HepG2 (cell line): Measurements from ENCODE around the gene WDR82. TPM values are rescaled to one million over a fixed set of nuclear protein-coding genes. Genes with fewer than 3 reads are reported as not detected.
A peak's percentile ranks its signal among the peaks of the same experiment; 100 is the strongest.

Experiments used
- HNF1B ChIP-seq: sonication (generic); formaldehyde crosslinking; IDR thresholded peaks from 2 replicates; pipeline ENCODE4 v1.5.1; 2020; ENCODE audit warnings: mild to moderate bottlenecking, moderate library complexity, missing genetic modification reagents
- IRX3 ChIP-seq: sonication (generic); formaldehyde crosslinking; IDR thresholded peaks from 2 replicates; pipeline ENCODE4 v1.8.1; 2023; ENCODE audit warnings: mild to moderate bottlenecking, low read depth, missing genetic modification reagents, borderline replicate concordance
- KLF16 ChIP-seq, 2 experiments: sonication (generic) in 1 of 2; formaldehyde crosslinking in 1 of 2; IDR thresholded peaks; 2 replicates each; pipeline versions ENCODE4 v1.6.1 to v1.8.0; 2016 to 2023; ENCODE audit warnings: missing genetic modification reagents in 2 of 2, missing compliant biosample characterization in 1 of 2
- NFYB ChIP-seq: sonication (generic); formaldehyde crosslinking; IDR thresholded peaks from 2 replicates; pipeline ENCODE4 v1.4.0; 2020; ENCODE audit warnings: missing genetic modification reagents
- NRL ChIP-seq: sonication (generic); formaldehyde crosslinking; IDR thresholded peaks from 2 replicates; pipeline ENCODE4 v1.5.0; 2020; ENCODE audit warnings: missing genetic modification reagents, mild to moderate bottlenecking, moderate library complexity, borderline replicate concordance
- PAWR ChIP-seq: sonication (generic); formaldehyde crosslinking; IDR thresholded peaks from 2 replicates; pipeline ENCODE4 v1.4.0; 2020; ENCODE audit warnings: missing genetic modification reagents, mild to moderate bottlenecking, borderline replicate concordance
- RXRB ChIP-seq: IDR thresholded peaks from 2 replicates; pipeline ENCODE4 v1.6.1; 2016; ENCODE audit warnings: borderline replicate concordance, missing genetic modification reagents, missing compliant biosample characterization
- SALL1 ChIP-seq: sonication (generic); formaldehyde crosslinking; IDR thresholded peaks from 2 replicates; pipeline ENCODE4 v1.8.0; 2022; ENCODE audit warnings: mild to moderate bottlenecking, missing genetic modification reagents
- SRSF9 ChIP-seq: fragments of 200-400 bp; formaldehyde crosslinking; IDR thresholded peaks from 2 replicates; pipeline ENCODE4 v1.6.1; 2018; ENCODE audit warnings: borderline replicate concordance, mild to moderate bottlenecking, low read depth, low read length; ENCODE audit not compliant: insufficient read depth, poor library complexity, severe bottlenecking
- STAG1 ChIP-seq: sonication (generic); formaldehyde crosslinking; IDR thresholded peaks from 2 replicates; pipeline ENCODE4 v1.4.0; 2020; ENCODE audit warnings: missing genetic modification reagents
- TP53 ChIP-seq: sonication (generic); formaldehyde crosslinking; conservative IDR thresholded peaks from 2 replicates; pipeline ENCODE4 v1.4.0; 2020; ENCODE audit warnings: missing genetic modification reagents
- UBTF ChIP-seq: sonication (generic); formaldehyde crosslinking; IDR thresholded peaks from 2 replicates; pipeline ENCODE4 v1.4.0; 2020; ENCODE audit warnings: mild to moderate bottlenecking, missing genetic modification reagents
- ZBTB26 ChIP-seq: IDR thresholded peaks from 2 replicates; pipeline ENCODE4 v1.6.1; 2016; ENCODE audit warnings: missing compliant biosample characterization, missing genetic modification reagents, borderline replicate concordance
- ZFP82 ChIP-seq: sonication (generic); formaldehyde crosslinking; IDR thresholded peaks from 2 replicates; pipeline ENCODE4 v1.5.1; 2020; ENCODE audit warnings: mild to moderate bottlenecking, missing genetic modification reagents, borderline replicate concordance
- ZMYM3 ChIP-seq: sonication (generic); formaldehyde crosslinking; IDR thresholded peaks from 2 replicates; pipeline ENCODE4 v1.5.1; 2020; ENCODE audit warnings: mild to moderate bottlenecking, missing genetic modification reagents
- ZNF263 ChIP-seq: sonication (generic); formaldehyde crosslinking; IDR thresholded peaks from 2 replicates; pipeline ENCODE4 v1.4.0; 2020; ENCODE audit warnings: missing genetic modification reagents
- ZNF501 ChIP-seq: sonication (generic); formaldehyde crosslinking; IDR thresholded peaks from 2 replicates; pipeline ENCODE4 v1.5.1; 2020; ENCODE audit warnings: mild to moderate bottlenecking, moderate library complexity, missing genetic modification reagents
- ZNF572 ChIP-seq: sonication (generic); formaldehyde crosslinking; IDR thresholded peaks from 2 replicates; pipeline ENCODE4 v1.5.1; 2020; ENCODE audit warnings: mild to moderate bottlenecking, missing genetic modification reagents
- ZNF691 ChIP-seq: sonication (generic); formaldehyde crosslinking; IDR thresholded peaks from 2 replicates; pipeline ENCODE4 v1.4.0; 2020; ENCODE audit warnings: missing genetic modification reagents, low read depth, mild to moderate bottlenecking, borderline replicate concordance
- ZNF850 ChIP-seq: sonication (generic); formaldehyde crosslinking; conservative IDR thresholded peaks from 2 replicates; pipeline ENCODE4 v1.9.0; 2021; ENCODE audit warnings: mild to moderate bottlenecking, missing genetic modification reagents
- polyA plus RNA-seq, 8 experiments: library from polyadenylated mRNA; depleted of rRNA in 3 of 8; stranded (reverse) in 7 of 8; unstranded in 1 of 8; fragments of >200 nt; fragmentation: Illumina TruSeq in 4 of 8; extraction: Trizol in 4 of 8; gene quantifications; 2 replicates each; pipeline versions ENCODE4 v1.2.1 to v1.2.3, GENCODE V29; 2011 to 2016; ENCODE audit warnings: low read depth in 4 of 8, missing spikeins in 1 of 8, mixed read lengths in 1 of 8; ENCODE audit not compliant: insufficient read depth in 1 of 8
- total RNA-seq, 5 experiments: library from RNA; depleted of rRNA; stranded (reverse); fragments of >200 nt; fragmentation: Illumina TruSeq; extraction: Trizol; gene quantifications; 2 replicates each; pipeline ENCODE4 v1.2.3, GENCODE V29; 2016; ENCODE audit warnings: low read depth in 1 of 5
- TF ChIP-seq, protein P1 (sequence below): sonication (generic); formaldehyde crosslinking; IDR thresholded peaks from 2 replicates; pipeline ENCODE4 v1.5.1; 2020; ENCODE audit warnings: mild to moderate bottlenecking, missing genetic modification reagents, borderline replicate concordance

WDR82 gene
- total and polyA plus RNA-seq, 2 of the 13 experiments (the other 11 are each of a cell fraction or from before 2014, with no cell fraction given) = 39.1 to 59.5 TPM

DNA sequence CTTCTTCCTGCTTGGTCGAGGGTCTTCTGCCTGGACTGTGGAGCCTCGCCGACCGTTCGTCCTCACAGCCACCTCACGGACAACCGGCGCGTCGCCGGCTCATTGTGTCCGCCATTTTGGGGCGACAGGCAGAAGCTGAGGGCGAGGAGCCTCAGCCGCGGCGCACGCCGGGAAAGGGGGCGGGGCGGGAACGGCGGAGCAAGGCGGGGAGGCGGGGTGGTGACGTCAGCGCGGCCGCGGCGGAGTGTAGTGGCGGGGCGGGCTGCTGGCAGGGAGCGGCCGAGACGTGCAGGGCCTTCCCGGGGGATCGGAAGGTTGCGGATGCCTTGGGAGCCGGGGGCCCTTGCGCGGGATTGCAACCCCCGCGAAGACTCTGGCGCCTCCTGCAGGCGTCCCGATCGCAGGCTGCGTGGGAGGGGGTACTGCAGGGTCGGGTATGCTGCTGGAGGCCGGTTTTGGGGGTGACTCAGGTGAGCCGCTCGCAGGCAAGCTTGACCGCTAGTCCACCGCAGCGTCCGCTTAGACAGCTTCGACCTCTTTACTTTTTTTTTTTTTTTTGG is at the start of gene WDR82 (continued):
- TF ChIP-seq ZNF501 (CRISPR knock-in tag) = 0 out of 2 replicates have a peak, but pooled peaks have one; percentile 7
- peak; percentile 76 for TF ChIP-seq NRL (CRISPR knock-in tag)
- no peak for TF ChIP-seq SRSF9
- TF ChIP-seq STAG1 (CRISPR knock-in tag) = peak; percentile 45
- TF ChIP-seq NFYB (CRISPR knock-in tag) = peak; percentile 25; the same call in 1 of the 2 replicates
- peak; percentile 51; the same call in 1 of the 2 replicates for TF ChIP-seq SALL1 (CRISPR knock-in tag)
- TF ChIP-seq ZMYM3 (CRISPR knock-in tag) = no peak
- TF ChIP-seq KLF16 (CRISPR knock-in tag; IDR thresholded peaks at IDR 0.05) = peak in 1 of 2 experiments; percentile 86; a peak in 2 of 4 replicates
- TF ChIP-seq UBTF (CRISPR knock-in tag) = peak; percentile 87; the same call in 1 of the 2 replicates
- 0 out of 2 replicates have a peak, but pooled peaks have one; percentile 9 for TF ChIP-seq ZFP82 (CRISPR knock-in tag)
- peak; percentile 43; the same call in 1 of the 2 replicates for TF ChIP-seq ZNF263 (CRISPR knock-in tag)
- no peak for TF ChIP-seq ZNF850 (CRISPR knock-in tag)
- TF ChIP-seq TP53 (CRISPR knock-in tag) = 0 out of 2 replicates have a peak, but pooled peaks have one; percentile 49
- TF ChIP-seq, protein P1, sequence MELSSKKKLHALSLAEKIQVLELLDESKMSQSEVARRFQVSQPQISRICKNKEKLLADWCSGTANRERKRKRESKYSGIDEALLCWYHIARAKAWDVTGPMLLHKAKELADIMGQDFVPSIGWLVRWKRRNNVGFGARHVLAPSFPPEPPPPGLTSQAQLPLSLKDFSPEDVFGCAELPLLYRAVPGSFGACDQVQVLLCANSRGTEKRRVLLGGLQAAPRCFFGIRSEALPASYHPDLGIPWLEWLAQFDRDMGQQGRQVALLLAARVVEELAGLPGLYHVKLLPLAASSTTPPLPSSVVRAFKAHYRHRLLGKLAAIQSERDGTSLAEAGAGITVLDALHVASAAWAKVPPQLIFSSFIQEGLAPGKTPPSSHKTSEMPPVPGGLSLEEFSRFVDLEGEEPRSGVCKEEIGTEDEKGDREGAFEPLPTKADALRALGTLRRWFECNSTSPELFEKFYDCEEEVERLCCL (CRISPR knock-in tag) = no peak
- peak; percentile 43; the same call in 1 of the 2 replicates for TF ChIP-seq RXRB (CRISPR knock-in tag)
- no peak for TF ChIP-seq ZBTB26 (CRISPR knock-in tag)
- TF ChIP-seq ZNF691 (CRISPR knock-in tag) = 0 out of 2 replicates have a peak, but pooled peaks have one; percentile 50
- 0 out of 2 replicates have a peak, but pooled peaks have one; percentile 39 for TF ChIP-seq IRX3
- TF ChIP-seq HNF1B (CRISPR knock-in tag) = peak; percentile 44; the same call in 1 of the 2 replicates
- TF ChIP-seq ZNF572 (CRISPR knock-in tag) = no peak
- TF ChIP-seq PAWR (CRISPR knock-in tag) = no peak; the same call in 1 of the 2 replicates
